ENCODE data around the gene NCAPD2. TPM values are rescaled to one million over a fixed set of nuclear protein-coding genes. Genes with fewer than 3 reads are reported as not detected.
"Not testable (repeated sequence)": the region's sequence is repeated elsewhere in the genome, so short reads cannot be mapped to it uniquely, and the experiment has no call there.

NCAPD2 gene
- polyA plus RNA-seq, 1 of the 3 experiments (the other 2 are of a cell fraction), result 46.9 TPM

DNA sequence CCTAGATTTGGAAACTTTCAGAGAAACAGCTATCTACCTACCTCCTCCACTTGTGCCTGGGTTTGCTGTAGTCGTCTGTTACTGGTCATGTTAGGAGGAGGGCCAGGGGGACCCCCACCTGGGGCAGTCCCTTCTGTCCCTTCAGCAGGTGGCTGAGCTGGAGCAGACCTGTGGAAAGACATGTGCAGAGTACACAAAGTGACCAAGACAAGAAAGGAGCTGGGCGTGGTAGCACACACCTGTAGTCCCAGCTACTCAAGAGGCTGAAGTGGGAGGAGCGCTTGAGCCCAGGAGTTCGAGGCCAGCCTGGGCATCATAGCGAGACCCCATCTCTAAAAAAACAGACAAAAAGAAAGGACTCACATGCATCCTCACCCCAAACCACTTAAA lies 27.7 kb upstream of the NCAPD2 start:
- Histone ChIP-seq H2AFZ (ENCODE audit: low read depth) (no peak overlapping the region), H3K4me1 (ENCODE audit: control insufficient read depth in 1 of 2, insufficient read depth in 2 of 2, low read depth in 1 of 2, low read length in 1 of 2) (peaks cover 0 to 11% of the 10 kb centered on the region in 2 experiments; a peak in 2 of 4 replicates), H3F3A (replicated peaks; ENCODE audit: insufficient read depth) (peaks cover 3% of the 10 kb centered on the region), H3K9me2 (no peaks in the 10 kb centered on the region), H3K4me3 (ENCODE audit: low read depth in 2 of 2, low read length in 1 of 2) (no peak overlapping the region), H3K27me3 (ENCODE audit: insufficient read depth) (no peaks in the 10 kb centered on the region), H3K9ac (no peak overlapping the region), H4K20me1 (ENCODE audit: insufficient read depth) (no peaks in the 10 kb centered on the region), H3K4me2 (no peak overlapping the region), H3K9me3 (no peaks in the 10 kb centered on the region), H3K27ac (ENCODE audit: low read depth in 2 of 2, low read length in 1 of 2) (no peak overlapping the region), H3K79me2 (ENCODE audit: insufficient read depth) (peaks cover 37% of the 10 kb centered on the region), H3K36me3 (replicated peaks in 1 of 2; ENCODE audit: control insufficient read depth in 1 of 2, insufficient read depth in 2 of 2, low read length in 1 of 2) (peaks cover 37 to 41% of the 10 kb centered on the region in 2 experiments)
- DNase-seq, result no peak
- TF ChIP-seq NFIC (IDR thresholded peaks at IDR 0.05; ENCODE audit: borderline replicate concordance) (no peak), RAD21 (IDR thresholded peaks at IDR 0.05; ENCODE audit: low read length) (no peak), GATA2 (CRISPR knock-in tag; IDR thresholded peaks at IDR 0.05) (no peak), MEF2A (IDR thresholded peaks at IDR 0.05; ENCODE audit: borderline replicate concordance, low read depth) (no peak), TAF1 (IDR thresholded peaks at IDR 0.05; ENCODE audit: borderline replicate concordance, low read depth, low read length) (no peak)
- TF ChIP-seq, protein P1, sequence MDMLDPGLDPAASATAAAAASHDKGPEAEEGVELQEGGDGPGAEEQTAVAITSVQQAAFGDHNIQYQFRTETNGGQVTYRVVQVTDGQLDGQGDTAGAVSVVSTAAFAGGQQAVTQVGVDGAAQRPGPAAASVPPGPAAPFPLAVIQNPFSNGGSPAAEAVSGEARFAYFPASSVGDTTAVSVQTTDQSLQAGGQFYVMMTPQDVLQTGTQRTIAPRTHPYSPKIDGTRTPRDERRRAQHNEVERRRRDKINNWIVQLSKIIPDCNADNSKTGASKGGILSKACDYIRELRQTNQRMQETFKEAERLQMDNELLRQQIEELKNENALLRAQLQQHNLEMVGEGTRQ (IDR thresholded peaks at IDR 0.05; ENCODE audit: borderline replicate concordance, low read depth, low read length), result no peak
- 90% methylated on average over 5 of the region's 5 CpGs for WGBS (ENCODE audit: low lambda C conversion rate)
- ChIA-PET CTCF (interaction anchor here (0.7 to 2.3 kb wide), 39 partner anchors 8 to 477 kb away, joined by 3 to 91 read pairs (median 6); partner anchors contain the start of genes CD27, MRPL51 and TAPBPL), POLR2A (interaction anchor here (0.7 to 1.2 kb wide), 3 partner anchors 14 to 119 kb away, joined by 3 to 8 read pairs (median 4); partner anchors contain the start of genes MRPL51 and TAPBPL)

DNA sequence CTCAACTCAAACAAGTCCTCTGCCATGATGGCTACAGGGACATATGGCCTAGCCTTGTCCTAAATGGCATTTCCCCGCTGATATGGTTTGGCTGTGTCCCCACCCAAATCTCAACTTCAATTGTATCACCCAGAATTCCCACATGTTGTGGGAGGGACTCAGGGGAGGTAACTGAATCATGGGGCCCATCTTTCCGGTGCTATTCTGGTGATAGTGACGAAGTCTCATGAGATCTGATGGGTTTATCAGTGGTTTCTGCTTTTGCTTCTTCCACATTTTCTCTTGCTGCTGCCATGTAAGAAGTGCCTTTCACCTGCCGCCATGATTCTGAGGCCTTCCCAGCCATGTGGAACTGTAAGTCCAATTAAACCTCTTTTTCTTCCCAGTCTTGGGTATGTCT lies 27.2 kb upstream of the NCAPD2 start:
- H2AFZ ChIP-seq (ENCODE audit: low read depth); DNase-seq; H3K4me3 ChIP-seq (ENCODE audit: low read depth in 2 of 2, low read length in 1 of 2); H3F3A ChIP-seq (replicated peaks; ENCODE audit: insufficient read depth); H3K9ac ChIP-seq; H3K27ac ChIP-seq (ENCODE audit: low read depth in 2 of 2, low read length in 1 of 2); H3K9me3 ChIP-seq; H3K4me2 ChIP-seq; POLR2A ChIA-PET; H3K9me2 ChIP-seq; H4K20me1 ChIP-seq (ENCODE audit: insufficient read depth); H3K27me3 ChIP-seq (ENCODE audit: insufficient read depth): not testable (repeated sequence)
- Histone ChIP-seq H3K79me2 (ENCODE audit: insufficient read depth) (peaks cover 37% of the 10 kb centered on the region), H3K36me3 (replicated peaks in 1 of 2; ENCODE audit: control insufficient read depth in 1 of 2, insufficient read depth in 2 of 2, low read length in 1 of 2) (peaks cover 33 to 38% of the 10 kb centered on the region in 2 experiments), H3K4me1 (ENCODE audit: control insufficient read depth in 1 of 2, insufficient read depth in 2 of 2, low read depth in 1 of 2, low read length in 1 of 2) (peaks cover 0 to 13% of the 10 kb centered on the region in 2 experiments; a peak in 2 of 4 replicates)
- 95% methylated on average over 4 of the region's 4 CpGs for WGBS (ENCODE audit: low lambda C conversion rate)
- CTCF ChIA-PET, result interaction anchor here (1.0 to 2.3 kb wide), 8 partner anchors 23 to 131 kb away, joined by 3 to 91 read pairs (median 10); partner anchors contain the start of gene CD27

DNA sequence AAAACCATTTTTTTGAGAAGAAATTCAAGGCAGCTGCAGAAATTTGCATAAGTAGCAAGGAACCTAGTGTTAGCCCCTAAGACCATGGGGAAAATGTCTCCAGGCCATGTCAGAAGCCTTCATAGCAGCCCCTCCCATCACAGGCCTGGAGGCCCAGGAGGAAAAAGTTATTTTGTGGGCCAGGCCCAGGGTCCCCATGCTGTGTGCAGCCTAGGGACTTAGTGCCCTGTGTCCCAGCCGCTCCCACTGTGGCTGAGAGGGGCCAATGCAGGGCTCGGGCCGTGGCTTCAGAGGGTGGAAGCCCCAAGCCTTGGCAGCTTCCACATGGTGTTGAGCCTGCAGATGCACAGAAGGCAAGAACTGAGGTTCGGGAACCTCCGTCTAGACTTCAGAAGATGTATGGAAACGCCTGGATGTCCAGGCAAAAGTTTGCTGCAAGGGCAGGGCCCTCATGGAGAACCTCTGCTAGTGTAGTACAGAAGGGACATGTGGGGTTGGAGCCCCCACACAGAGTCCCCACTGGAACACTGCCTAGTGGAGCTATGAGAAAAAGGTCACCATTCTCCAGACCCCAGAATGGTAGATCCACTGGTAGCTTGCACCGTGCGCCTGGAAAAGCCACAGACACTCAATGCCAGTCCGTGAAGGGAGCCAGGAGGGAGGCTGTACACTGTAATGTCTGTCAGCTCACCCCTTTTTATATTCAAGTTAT lies 26.2 kb upstream of the NCAPD2 start:
- peak overlapping the region; percentile 98; the same call in 1 of the 2 replicates for H3K4me2 ChIP-seq
- H3K4me3 ChIP-seq (ENCODE audit: low read depth in 2 of 2, low read length in 1 of 2); H3K9me2 ChIP-seq; H3K27ac ChIP-seq (ENCODE audit: low read depth in 2 of 2, low read length in 1 of 2); H3K9me3 ChIP-seq; H3K9ac ChIP-seq; H2AFZ ChIP-seq (ENCODE audit: low read depth); DNase-seq; H3K27me3 ChIP-seq (ENCODE audit: insufficient read depth); POLR2A ChIA-PET; H4K20me1 ChIP-seq (ENCODE audit: insufficient read depth): not testable (repeated sequence)
- 96% methylated on average over 5 of the region's 9 CpGs for WGBS (ENCODE audit: low lambda C conversion rate)
- peaks cover 37% of the 10 kb centered on the region for H3K79me2 ChIP-seq (ENCODE audit: insufficient read depth)
- peaks cover 25 to 30% of the 10 kb centered on the region in 2 experiments for H3K36me3 ChIP-seq (replicated peaks in 1 of 2; ENCODE audit: control insufficient read depth in 1 of 2, insufficient read depth in 2 of 2, low read length in 1 of 2)
- CTCF ChIA-PET, result interaction anchor here (0.6 to 4.1 kb wide), 4 partner anchors 25 to 479 kb away, joined by 3 to 16 read pairs (median 6); partner anchors contain the start of gene MRPL51
- peaks cover 0 to 13% of the 10 kb centered on the region in 2 experiments; a peak in 2 of 4 replicates for H3K4me1 ChIP-seq (ENCODE audit: control insufficient read depth in 1 of 2, insufficient read depth in 2 of 2, low read depth in 1 of 2, low read length in 1 of 2)
- peaks cover 11% of the 10 kb centered on the region for H3F3A ChIP-seq (replicated peaks; ENCODE audit: insufficient read depth)
